Stimulated activated CD4-positive, alpha-beta T cell treated with anti-CD3 and anti-CD28 coated beads, Interleukin-4, amount 100 ng/mL, for 1 hour (primary cell): ENCODE data around the gene PIK3R2.
"Not testable (repeated sequence)": the region's sequence is repeated elsewhere in the genome, so short reads cannot be mapped to it uniquely, and the experiment has no call there.

Source experiments
- DNase-seq: peaks from one replicate; pipeline ENCODE4 v3.0.0-alpha.2; 2020

The PIK3R2 gene

GRCh38 chr19:18152817-18153555 is at the start of gene PIK3R2:
Gene PIK3R2, plus strand, starts transcription at chr19:18153163. Its CDS starts 2,717 bp downstream, at chr19:18155880.
- peak; percentile 100 for DNase-seq

- no peak for DNase-seq
Observed at GRCh38 chr19:18104793-18105131, 48.2 kb upstream of the PIK3R2 start.

- DNase-seq = not testable (repeated sequence)
Observed at GRCh38 chr19:18105259-18105658, 47.7 kb upstream of the PIK3R2 start.

GRCh38 chr19:18107235-18107634 is 45.7 kb upstream of the PIK3R2 start:
- DNase-seq = no peak

GRCh38 chr19:18108897-18109296 is 44.1 kb upstream of the PIK3R2 start:
- DNase-seq = no peak

GRCh38 chr19:18109341-18109732 is 43.6 kb upstream of the PIK3R2 start:
- DNase-seq = no peak

- DNase-seq = peak; percentile 68
Observed at GRCh38 chr19:18109733-18110608, 43.0 kb upstream of the PIK3R2 start.

GRCh38 chr19:18110609-18111232 is 42.2 kb upstream of the PIK3R2 start:
- no peak for DNase-seq

GRCh38 chr19:18112989-18113478 is 39.9 kb upstream of the PIK3R2 start:
- peak; percentile 83 for DNase-seq

- DNase-seq = no peak
Observed at GRCh38 chr19:18113827-18114226, 39.1 kb upstream of the PIK3R2 start.

GRCh38 chr19:18114483-18114882 is 38.5 kb upstream of the PIK3R2 start:
- no peak for DNase-seq

GRCh38 chr19:18117364-18117691 is 35.6 kb upstream of the PIK3R2 start:
- DNase-seq = no peak

- DNase-seq = peak; percentile 94
Observed at GRCh38 chr19:18117692-18118378, 35.1 kb upstream of the PIK3R2 start.

GRCh38 chr19:18118420-18119012 is 34.4 kb upstream of the PIK3R2 start:
- DNase-seq = no peak

- DNase-seq = peak; percentile 41
Observed at GRCh38 chr19:18119013-18119716, 33.8 kb upstream of the PIK3R2 start.

GRCh38 chr19:18119717-18120105 is 33.3 kb upstream of the PIK3R2 start:
- DNase-seq = peak; percentile 60

GRCh38 chr19:18120127-18120526 is 32.8 kb upstream of the PIK3R2 start:
- DNase-seq = no peak

- no peak for DNase-seq
Observed at GRCh38 chr19:18121166-18121565, 31.8 kb upstream of the PIK3R2 start.

GRCh38 chr19:18122424-18122823 is 30.5 kb upstream of the PIK3R2 start:
- DNase-seq = no peak

- no peak for DNase-seq
Observed at GRCh38 chr19:18122860-18123795, 29.8 kb upstream of the PIK3R2 start.

- DNase-seq = no peak
Observed at GRCh38 chr19:18123819-18124218, 29.1 kb upstream of the PIK3R2 start.
